ENCODE results near the gene DNM2.

DNA sequence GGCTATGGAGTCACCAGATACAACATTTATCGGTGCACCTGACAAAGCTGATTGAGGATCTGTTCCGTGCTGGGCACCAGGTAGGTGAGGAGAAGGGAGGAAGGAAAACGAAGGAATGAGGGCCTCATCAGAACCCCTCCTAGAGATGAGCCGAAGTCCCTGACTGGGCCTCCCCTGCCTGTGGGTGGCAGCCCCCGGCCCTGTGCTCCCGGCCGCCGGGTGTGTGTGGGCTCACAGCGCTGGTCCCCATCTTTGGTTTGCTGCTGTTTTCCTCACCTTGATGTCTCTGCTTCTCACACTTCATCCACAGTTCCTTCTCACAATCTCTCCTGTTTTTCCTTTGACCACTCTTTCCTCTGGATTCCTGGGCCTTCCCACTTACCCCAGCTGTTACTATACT lies 85.4 kb downstream of the DNM2 start:
- TF ChIP-seq, protein P1, sequence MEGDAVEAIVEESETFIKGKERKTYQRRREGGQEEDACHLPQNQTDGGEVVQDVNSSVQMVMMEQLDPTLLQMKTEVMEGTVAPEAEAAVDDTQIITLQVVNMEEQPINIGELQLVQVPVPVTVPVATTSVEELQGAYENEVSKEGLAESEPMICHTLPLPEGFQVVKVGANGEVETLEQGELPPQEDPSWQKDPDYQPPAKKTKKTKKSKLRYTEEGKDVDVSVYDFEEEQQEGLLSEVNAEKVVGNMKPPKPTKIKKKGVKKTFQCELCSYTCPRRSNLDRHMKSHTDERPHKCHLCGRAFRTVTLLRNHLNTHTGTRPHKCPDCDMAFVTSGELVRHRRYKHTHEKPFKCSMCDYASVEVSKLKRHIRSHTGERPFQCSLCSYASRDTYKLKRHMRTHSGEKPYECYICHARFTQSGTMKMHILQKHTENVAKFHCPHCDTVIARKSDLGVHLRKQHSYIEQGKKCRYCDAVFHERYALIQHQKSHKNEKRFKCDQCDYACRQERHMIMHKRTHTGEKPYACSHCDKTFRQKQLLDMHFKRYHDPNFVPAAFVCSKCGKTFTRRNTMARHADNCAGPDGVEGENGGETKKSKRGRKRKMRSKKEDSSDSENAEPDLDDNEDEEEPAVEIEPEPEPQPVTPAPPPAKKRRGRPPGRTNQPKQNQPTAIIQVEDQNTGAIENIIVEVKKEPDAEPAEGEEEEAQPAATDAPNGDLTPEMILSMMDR (IDR thresholded peaks at IDR 0.05): no peak
- TF ChIP-seq SMAD4 (CRISPR knock-in tag; IDR thresholded peaks at IDR 0.05): no peak
- no peak for TF ChIP-seq SP1 (CRISPR knock-in tag; conservative IDR thresholded peaks at IDR 0.05)
- TF ChIP-seq ZNF121 (CRISPR knock-in tag; IDR thresholded peaks at IDR 0.05): no peak
- TF ChIP-seq, protein P2, sequence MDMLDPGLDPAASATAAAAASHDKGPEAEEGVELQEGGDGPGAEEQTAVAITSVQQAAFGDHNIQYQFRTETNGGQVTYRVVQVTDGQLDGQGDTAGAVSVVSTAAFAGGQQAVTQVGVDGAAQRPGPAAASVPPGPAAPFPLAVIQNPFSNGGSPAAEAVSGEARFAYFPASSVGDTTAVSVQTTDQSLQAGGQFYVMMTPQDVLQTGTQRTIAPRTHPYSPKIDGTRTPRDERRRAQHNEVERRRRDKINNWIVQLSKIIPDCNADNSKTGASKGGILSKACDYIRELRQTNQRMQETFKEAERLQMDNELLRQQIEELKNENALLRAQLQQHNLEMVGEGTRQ (CRISPR knock-in tag; IDR thresholded peaks at IDR 0.05): no peak
- TF ChIP-seq, protein P3, sequence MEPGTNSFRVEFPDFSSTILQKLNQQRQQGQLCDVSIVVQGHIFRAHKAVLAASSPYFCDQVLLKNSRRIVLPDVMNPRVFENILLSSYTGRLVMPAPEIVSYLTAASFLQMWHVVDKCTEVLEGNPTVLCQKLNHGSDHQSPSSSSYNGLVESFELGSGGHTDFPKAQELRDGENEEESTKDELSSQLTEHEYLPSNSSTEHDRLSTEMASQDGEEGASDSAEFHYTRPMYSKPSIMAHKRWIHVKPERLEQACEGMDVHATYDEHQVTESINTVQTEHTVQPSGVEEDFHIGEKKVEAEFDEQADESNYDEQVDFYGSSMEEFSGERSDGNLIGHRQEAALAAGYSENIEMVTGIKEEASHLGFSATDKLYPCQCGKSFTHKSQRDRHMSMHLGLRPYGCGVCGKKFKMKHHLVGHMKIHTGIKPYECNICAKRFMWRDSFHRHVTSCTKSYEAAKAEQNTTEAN (CRISPR knock-in tag; IDR thresholded peaks at IDR 0.05): no peak
- TF ChIP-seq, protein P4, sequence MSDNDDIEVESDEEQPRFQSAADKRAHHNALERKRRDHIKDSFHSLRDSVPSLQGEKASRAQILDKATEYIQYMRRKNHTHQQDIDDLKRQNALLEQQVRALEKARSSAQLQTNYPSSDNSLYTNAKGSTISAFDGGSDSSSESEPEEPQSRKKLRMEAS (CRISPR knock-in tag; IDR thresholded peaks at IDR 0.05): no peak
- TF ChIP-seq ELF4 (CRISPR knock-in tag; IDR thresholded peaks at IDR 0.05; ENCODE audit: low read depth): no peak
- TF ChIP-seq JUN (CRISPR knock-in tag; IDR thresholded peaks at IDR 0.05): no peak

All from WTC11 (cell line).